ENCODE results near the gene AP3B1.

Gene AP3B1

GRCh38 chr5:78041805-78042204, 252.7 kb downstream of the AP3B1 start:
- H3K36me3 ChIP-seq (ENCODE audit: insufficient read depth, low read length) = peaks cover 5% of the 10 kb centered on the region; the same call in 1 of the 2 replicates
- TF ChIP-seq CTCF (IDR thresholded peaks at IDR 0.05; ENCODE audit: low read length) (no peak), EZH2 (IDR thresholded peaks at IDR 0.05; ENCODE audit: borderline replicate concordance, low read length) (no peak)
- H3K4me3 ChIP-seq (ENCODE audit: low read depth, low read length, poor library complexity, severe bottlenecking) = no peak overlapping the region
- no peak overlapping the region for H2AFZ ChIP-seq (ENCODE audit: low read length)
- H3K27ac ChIP-seq (ENCODE audit: low read depth, low read length, poor library complexity, severe bottlenecking) = no peak overlapping the region
- no peaks in the 10 kb centered on the region for H3K9me3 ChIP-seq (ENCODE audit: low read length)
- H3K27me3 ChIP-seq (ENCODE audit: insufficient read depth, low read length) = no peaks in the 10 kb centered on the region
- H3F3A ChIP-seq (ENCODE audit: insufficient read depth, low read length) = no peaks in the 10 kb centered on the region
- no peak overlapping the region for H3K9ac ChIP-seq (ENCODE audit: low read length)
- no peaks in the 10 kb centered on the region for H3K9me2 ChIP-seq (ENCODE audit: low read depth, low read length)
- no peaks in the 10 kb centered on the region for H4K20me1 ChIP-seq (ENCODE audit: insufficient read depth, low read length)
- H3K4me2 ChIP-seq (ENCODE audit: low read length) = no peak overlapping the region
- no peaks in the 10 kb centered on the region for H3K79me2 ChIP-seq (ENCODE audit: insufficient read depth, low read length)
- no peaks in the 10 kb centered on the region for H3K4me1 ChIP-seq (ENCODE audit: insufficient read depth, low read length, severe bottlenecking)

- no peaks in the 10 kb centered on the region for H3K9me2 ChIP-seq (ENCODE audit: low read depth, low read length)
- H3K9ac ChIP-seq (ENCODE audit: low read length) = no peak overlapping the region
- no peak overlapping the region for H2AFZ ChIP-seq (ENCODE audit: low read length)
- H3K79me2 ChIP-seq (ENCODE audit: insufficient read depth, low read length) = no peaks in the 10 kb centered on the region
- H3K36me3 ChIP-seq (ENCODE audit: insufficient read depth, low read length) = no peaks in the 10 kb centered on the region
- no peak overlapping the region for H3K27ac ChIP-seq (ENCODE audit: low read depth, low read length, poor library complexity, severe bottlenecking)
- H3F3A ChIP-seq (ENCODE audit: insufficient read depth, low read length) = no peaks in the 10 kb centered on the region
- TF ChIP-seq CTCF (IDR thresholded peaks at IDR 0.05; ENCODE audit: low read length) (no peak), EZH2 (IDR thresholded peaks at IDR 0.05; ENCODE audit: borderline replicate concordance, low read length) (no peak)
- H3K4me2 ChIP-seq (ENCODE audit: low read length) = no peak overlapping the region
- no peaks in the 10 kb centered on the region for H3K9me3 ChIP-seq (ENCODE audit: low read length)
- H3K27me3 ChIP-seq (ENCODE audit: insufficient read depth, low read length) = no peaks in the 10 kb centered on the region
- no peaks in the 10 kb centered on the region for H3K4me1 ChIP-seq (ENCODE audit: insufficient read depth, low read length, severe bottlenecking)
- no peak overlapping the region for H3K4me3 ChIP-seq (ENCODE audit: low read depth, low read length, poor library complexity, severe bottlenecking)
- no peaks in the 10 kb centered on the region for H4K20me1 ChIP-seq (ENCODE audit: insufficient read depth, low read length)
These were observed 269.0 kb downstream of the AP3B1 start for GRCh38 chr5:78025540-78025939.

- Histone ChIP-seq H3K27me3 (ENCODE audit: insufficient read depth, low read length) (no peaks in the 10 kb centered on the region), H3K9ac (ENCODE audit: low read length) (no peak overlapping the region), H3K4me3 (ENCODE audit: low read depth, low read length, poor library complexity, severe bottlenecking) (no peak overlapping the region), H3K9me3 (ENCODE audit: low read length) (no peaks in the 10 kb centered on the region), H3K4me2 (ENCODE audit: low read length) (no peak overlapping the region), H3K36me3 (ENCODE audit: insufficient read depth, low read length) (no peaks in the 10 kb centered on the region), H3K79me2 (ENCODE audit: insufficient read depth, low read length) (no peaks in the 10 kb centered on the region), H3K27ac (ENCODE audit: low read depth, low read length, poor library complexity, severe bottlenecking) (no peak overlapping the region), H3K9me2 (ENCODE audit: low read depth, low read length) (no peaks in the 10 kb centered on the region), H3F3A (ENCODE audit: insufficient read depth, low read length) (no peaks in the 10 kb centered on the region), H3K4me1 (ENCODE audit: insufficient read depth, low read length, severe bottlenecking) (no peaks in the 10 kb centered on the region), H2AFZ (ENCODE audit: low read length) (no peak overlapping the region), H4K20me1 (ENCODE audit: insufficient read depth, low read length) (no peaks in the 10 kb centered on the region)
- TF ChIP-seq EZH2 (IDR thresholded peaks at IDR 0.05; ENCODE audit: borderline replicate concordance, low read length) (no peak), CTCF (IDR thresholded peaks at IDR 0.05; ENCODE audit: low read length) (no peak)
These were observed 274.8 kb downstream of the AP3B1 start for GRCh38 chr5:78019744-78020143.

Data from OCI-LY1 (cell line).